DMS 273 treated with DMSO at 0.1 percent for 48 hours (cell line): ENCODE data around the gene SCAPER.

Experiments
- DNase-seq: peaks from one replicate; lab custom pipeline; 2025; lab: John Stamatoyannopoulos, UW

Gene SCAPER

DNA sequence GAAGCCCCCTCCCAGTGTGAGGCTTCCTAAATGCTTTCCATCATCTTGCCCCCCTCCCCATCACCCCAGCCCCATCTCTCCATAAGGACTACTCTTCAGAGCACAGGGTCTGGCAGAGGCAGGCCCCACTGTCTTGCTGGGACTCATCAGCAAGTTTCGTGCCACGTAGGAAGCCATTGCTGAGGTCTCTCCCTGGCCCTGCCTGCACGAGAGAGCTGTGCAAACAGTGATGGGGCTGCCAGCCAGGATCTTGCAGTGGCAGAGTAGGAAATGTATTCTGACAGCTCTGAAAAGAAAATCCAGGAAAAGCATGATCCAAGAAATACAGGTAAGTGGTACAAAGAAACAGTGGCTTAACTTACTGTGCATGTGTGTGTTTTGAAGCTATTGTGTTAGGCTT is 546.0 kb downstream of the SCAPER start:
- no peak for DNase-seq

DNA sequence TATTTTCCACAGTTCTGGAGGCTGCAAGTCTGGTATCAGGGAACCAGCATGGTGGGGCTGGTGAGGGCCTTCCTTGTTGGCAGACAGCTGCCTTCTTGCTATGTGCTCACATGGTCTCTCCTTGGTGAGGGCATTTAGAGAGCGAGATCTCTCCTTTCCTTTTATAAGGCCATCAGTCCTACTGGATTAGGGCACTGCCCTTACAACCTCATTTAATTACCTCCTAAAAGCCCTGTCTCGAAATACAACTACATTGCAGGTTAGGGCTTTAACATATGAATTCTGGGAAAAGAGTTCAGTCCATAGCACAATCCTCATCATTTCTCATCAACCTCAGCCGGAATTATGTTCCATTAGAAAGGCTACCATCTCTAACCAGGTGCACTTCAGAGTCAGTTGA is 546.7 kb downstream of the SCAPER start:
- DNase-seq = no peak

DNA sequence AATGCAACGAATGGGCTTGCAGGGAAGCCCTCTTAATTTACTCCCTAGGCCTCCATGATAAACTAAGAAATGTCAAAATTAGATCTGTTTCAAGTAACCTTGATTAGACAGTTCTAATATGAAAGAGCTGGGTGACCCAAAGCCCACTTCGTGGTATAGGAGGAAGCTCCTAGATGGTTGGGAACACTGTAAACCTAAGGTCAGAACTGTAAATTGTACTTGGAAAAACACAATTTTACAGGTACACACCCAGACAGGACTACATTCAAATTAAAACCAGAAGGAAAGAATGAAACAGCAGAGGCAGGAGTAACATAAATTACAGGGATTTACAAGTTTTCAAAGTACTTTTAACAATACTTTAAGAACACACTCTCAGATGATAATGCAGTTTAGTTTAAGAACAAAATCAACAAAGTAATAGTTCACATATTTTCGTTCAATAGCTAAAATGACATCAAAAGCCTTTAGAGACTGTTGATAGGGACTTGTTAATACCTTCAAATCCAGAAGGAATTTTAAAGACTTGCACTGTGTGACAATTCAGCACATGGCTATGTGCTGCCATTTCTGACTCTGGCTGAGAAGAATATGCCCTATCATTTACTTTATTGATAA is 550.2 kb downstream of the SCAPER start:
- no peak for DNase-seq

GRCh38 chr15:76353903-76354302 is 551.2 kb downstream of the SCAPER start:
- no peak for DNase-seq

GRCh38 chr15:76353023-76353577 is 552.0 kb downstream of the SCAPER start:
- no peak for DNase-seq

DNA sequence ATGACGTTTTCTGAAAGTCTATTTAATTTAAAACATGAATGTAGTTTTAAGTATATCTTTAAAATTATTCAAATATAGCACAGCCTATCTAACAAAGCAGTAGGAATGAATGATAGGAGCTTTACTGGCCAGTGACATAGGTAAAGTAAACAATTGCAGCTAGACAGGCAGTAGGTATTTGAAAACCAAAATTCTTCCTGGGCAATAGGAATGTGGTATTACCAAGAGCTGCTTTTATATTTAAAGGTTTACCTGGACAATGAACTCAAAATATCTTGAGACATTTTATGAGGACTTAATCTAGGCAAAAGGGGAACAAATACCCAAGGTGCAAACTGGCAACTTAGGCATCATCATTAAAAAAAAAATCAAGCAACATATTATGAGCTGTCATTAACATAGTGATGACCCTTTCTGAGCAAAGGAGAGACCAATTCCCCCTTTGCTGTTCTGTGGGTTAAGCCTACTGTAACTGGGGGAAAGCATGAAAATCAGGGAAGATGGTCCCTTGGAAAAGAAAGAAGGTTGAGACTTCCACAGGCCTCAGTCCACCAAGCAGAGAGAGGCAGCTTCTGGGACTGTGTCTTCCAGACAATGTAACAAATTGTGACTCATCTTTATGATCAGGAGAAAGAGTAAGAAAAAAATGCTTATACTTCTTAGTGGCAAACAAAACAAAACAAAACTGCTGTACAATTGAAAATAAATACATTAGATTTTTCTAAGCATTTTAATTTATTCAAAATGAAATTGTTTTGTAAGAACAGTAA is 555.7 kb downstream of the SCAPER start:
- no peak for DNase-seq

DNA sequence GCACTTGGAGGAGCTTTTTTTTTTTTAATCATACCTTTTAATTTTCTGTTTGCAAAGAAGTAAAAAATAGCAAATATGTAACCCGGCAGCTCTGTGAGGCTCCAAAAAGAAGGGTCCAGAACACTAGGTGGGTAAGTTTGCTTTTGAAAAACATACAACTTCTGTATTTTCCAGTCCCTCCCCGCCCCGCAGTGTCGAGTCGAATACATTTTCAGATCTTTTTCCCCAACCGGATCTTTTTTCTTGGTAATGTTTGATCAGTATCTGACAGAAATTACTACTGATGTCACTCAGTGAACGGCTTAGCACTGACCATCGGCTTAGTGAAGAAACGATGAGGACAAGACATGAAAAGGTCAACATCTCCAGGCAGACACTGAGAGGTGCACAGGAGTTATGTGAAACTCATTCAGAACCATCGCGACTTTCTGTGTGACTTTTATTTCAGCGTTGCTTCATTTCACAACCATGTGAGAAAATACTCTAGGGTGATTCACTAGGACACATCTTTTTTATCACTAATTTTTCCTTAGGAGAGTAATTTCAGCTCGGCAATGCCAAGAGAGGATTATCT is 557.6 kb downstream of the SCAPER start:
- no peak for DNase-seq

- DNase-seq = no peak
Measured at GRCh38 chr15:76346669-76347481, 558.3 kb downstream of the SCAPER start.

- no peak for DNase-seq
Measured at GRCh38 chr15:76345880-76346668, 559.1 kb downstream of the SCAPER start.

DNA sequence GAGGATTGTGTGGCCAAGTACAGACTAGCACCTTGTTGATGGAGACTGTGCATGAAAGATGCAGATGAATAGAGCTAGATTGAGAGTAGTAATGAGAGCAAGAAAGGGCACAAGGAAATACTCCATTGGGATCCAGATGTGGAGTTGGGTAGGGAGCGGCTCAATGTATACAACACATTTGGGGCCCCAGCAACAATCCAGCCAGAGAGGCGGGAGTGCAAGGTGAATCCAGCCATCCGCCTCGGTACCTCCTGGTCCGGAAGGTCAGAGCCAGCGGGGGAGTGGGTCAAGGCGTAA is 559.6 kb downstream of the SCAPER start:
- DNase-seq = no peak

- no peak for DNase-seq
Measured at GRCh38 chr15:76344893-76345582, 560.1 kb downstream of the SCAPER start.

- DNase-seq = no peak
Measured at GRCh38 chr15:76343313-76343996, 561.7 kb downstream of the SCAPER start.

GRCh38 chr15:76342382-76343201 is 562.5 kb downstream of the SCAPER start:
- no peak for DNase-seq

DNA sequence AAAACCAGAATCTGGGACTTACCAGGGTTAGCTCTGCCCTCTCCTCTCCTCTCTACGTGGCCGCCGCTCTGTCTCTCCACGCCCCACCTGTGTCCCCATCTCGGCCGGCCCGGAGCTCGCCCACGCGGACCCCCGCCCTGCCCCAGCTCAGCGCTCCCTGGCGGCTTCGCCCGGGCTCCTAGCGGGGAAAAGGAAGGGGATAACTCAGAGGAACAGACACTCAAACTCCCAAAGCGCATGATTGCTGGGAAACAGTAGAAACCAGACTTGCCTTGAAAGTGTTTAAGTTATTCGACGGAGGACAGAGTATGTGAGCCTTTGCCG is 563.1 kb downstream of the SCAPER start:
- no peak for DNase-seq

- no peak for DNase-seq
Measured at GRCh38 chr15:76341366-76342057, 563.6 kb downstream of the SCAPER start.

- no peak for DNase-seq
Measured at GRCh38 chr15:76340803-76341365, 564.3 kb downstream of the SCAPER start.

DNA sequence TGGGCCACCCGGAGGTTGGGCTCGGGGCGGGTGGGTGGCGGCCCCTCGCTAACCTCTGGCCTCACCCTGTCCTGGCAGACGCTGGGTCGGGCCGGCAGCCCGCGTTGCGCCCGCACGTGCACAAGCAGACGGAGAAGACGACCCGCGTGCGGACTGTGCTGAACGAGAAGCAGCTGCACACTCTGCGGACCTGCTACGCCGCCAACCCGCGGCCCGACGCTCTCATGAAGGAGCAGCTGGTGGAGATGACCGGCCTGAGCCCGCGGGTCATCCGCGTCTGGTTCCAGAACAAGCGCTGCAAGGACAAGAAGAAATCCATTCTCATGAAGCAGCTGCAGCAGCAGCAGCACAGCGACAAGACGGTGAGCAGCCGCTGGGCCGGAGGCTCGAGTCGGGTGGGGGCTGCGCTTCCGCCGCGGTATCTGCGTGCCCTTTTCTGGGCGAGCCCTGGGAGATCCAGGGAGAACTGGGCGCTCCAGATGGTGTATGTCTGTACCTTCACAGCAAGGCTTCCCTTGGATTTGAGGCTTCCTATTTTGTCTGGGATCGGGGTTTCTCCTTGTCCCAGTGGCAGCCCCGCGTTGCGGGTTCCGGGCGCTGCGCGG is 564.8 kb downstream of the SCAPER start:
- no peak for DNase-seq
